GM12874 (cell line): ENCODE data around the gene TCF4.

Source experiments
- CTCF ChIP-seq: IDR thresholded peaks from 2 replicates; pipeline ENCODE4 v1.5.1; 2011; ENCODE audit warnings: low read depth, mild to moderate bottlenecking, control low read depth, low read length, moderate library complexity; ENCODE audit not compliant: insufficient read depth

The TCF4 gene

DNA sequence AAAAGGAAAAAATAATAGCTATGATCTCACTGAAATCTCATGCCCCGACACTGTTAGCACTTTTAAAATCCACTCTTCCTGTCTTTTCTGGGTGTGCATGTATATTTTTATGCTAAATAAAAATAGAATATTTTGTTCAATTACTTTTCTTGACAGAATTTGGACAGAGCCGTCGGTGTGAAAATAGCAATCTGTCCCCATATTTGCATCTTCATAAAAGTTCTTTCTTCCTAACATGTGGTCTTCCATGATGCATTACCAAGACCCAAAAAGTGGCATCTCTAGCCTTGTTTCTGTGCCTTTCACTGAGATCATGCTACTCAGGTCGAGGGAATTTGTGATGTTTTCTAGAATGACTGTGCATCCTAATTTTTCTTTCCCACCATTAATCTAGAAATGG is 329.9 kb downstream of the TCF4 start:
- no peak for TF ChIP-seq CTCF

GRCh38 chr18:55256929-55257289 is 331.1 kb downstream of the TCF4 start:
- no peak for TF ChIP-seq CTCF

- TF ChIP-seq CTCF: no peak
Observed at GRCh38 chr18:55256226-55256928, 331.6 kb downstream of the TCF4 start.

DNA sequence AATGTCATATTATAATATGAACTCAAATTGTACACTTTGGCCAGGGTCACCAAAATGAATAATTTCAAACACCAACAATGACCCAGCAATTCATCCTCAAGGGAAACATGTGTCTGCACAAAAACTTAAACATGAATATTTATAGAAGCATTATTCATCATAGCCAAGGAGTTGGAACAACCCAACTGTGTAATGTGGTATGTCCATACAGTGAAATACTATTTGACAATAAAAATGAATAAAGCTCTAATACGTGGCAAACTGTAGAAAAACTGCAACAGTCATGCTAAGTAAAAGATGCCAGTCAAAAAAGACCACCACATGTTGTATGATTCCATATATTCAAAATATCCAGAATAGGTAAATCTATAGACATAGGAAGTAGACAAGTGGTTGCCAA is 334.2 kb downstream of the TCF4 start:
- no peak for TF ChIP-seq CTCF

GRCh38 chr18:55252901-55253300 is 335.1 kb downstream of the TCF4 start:
- TF ChIP-seq CTCF: no peak

GRCh38 chr18:55252053-55252675 is 335.8 kb downstream of the TCF4 start:
- no peak for TF ChIP-seq CTCF

GRCh38 chr18:55251254-55251971 is 336.6 kb downstream of the TCF4 start:
- TF ChIP-seq CTCF: no peak
